HG03175 (cell line): ENCODE data around the gene EFHD2.
"Not testable (repeated sequence)": the region's sequence is repeated elsewhere in the genome, so short reads cannot be mapped to it uniquely, and the experiment has no call there.

Experiments
- ATAC-seq: cut with Tn5 transposase; IDR thresholded peaks from one replicate; pipeline ENCODE4 v1.9.1; 2021; ENCODE audit warnings: mild to moderate bottlenecking, moderate library complexity; ENCODE audit not compliant: unreplicated experiment

The EFHD2 gene

GRCh38 chr1:15386164-15386749 lies 23.4 kb upstream of the EFHD2 start:
- no peak for ATAC-seq

- no peak for ATAC-seq
Measured at GRCh38 chr1:15388201-15388880, 21.3 kb upstream of the EFHD2 start.

GRCh38 chr1:15389828-15390227 lies 19.9 kb upstream of the EFHD2 start:
- not testable (repeated sequence) for ATAC-seq

- ATAC-seq, result no peak
Measured at GRCh38 chr1:15390667-15391066, 19.0 kb upstream of the EFHD2 start.

- ATAC-seq, result no peak
Measured at GRCh38 chr1:15391366-15391765, 18.3 kb upstream of the EFHD2 start.

GRCh38 chr1:15393475-15394257 lies 16.0 kb upstream of the EFHD2 start:
- no peak for ATAC-seq

- ATAC-seq, result no peak
Measured at GRCh38 chr1:15394258-15394690, 15.4 kb upstream of the EFHD2 start.

GRCh38 chr1:15397236-15397635 lies 12.5 kb upstream of the EFHD2 start:
- ATAC-seq, result no peak

GRCh38 chr1:15399710-15400109 lies 10.0 kb upstream of the EFHD2 start:
- ATAC-seq, result no peak

GRCh38 chr1:15400627-15401026 lies 9.1 kb upstream of the EFHD2 start:
- no peak for ATAC-seq

- no peak for ATAC-seq
Measured at GRCh38 chr1:15401391-15402055, 8.2 kb upstream of the EFHD2 start.

- no peak for ATAC-seq
Measured at GRCh38 chr1:15402809-15403450, 6.8 kb upstream of the EFHD2 start.

GRCh38 chr1:15403962-15404580 lies 5.6 kb upstream of the EFHD2 start:
- ATAC-seq, result no peak

- no peak for ATAC-seq
Measured at GRCh38 chr1:15405106-15405850, 4.4 kb upstream of the EFHD2 start.

- ATAC-seq, result no peak
Measured at GRCh38 chr1:15406614-15407559, 2.8 kb upstream of the EFHD2 start.

GRCh38 chr1:15407580-15407979 lies 2.1 kb upstream of the EFHD2 start:
- no peak for ATAC-seq

GRCh38 chr1:15408890-15409387 lies 749 bp upstream of the EFHD2 start:
- no peak for ATAC-seq

- ATAC-seq, result no peak
Measured at GRCh38 chr1:15410223-15410883, 665 bp downstream of the EFHD2 start.
